Panc1 (cell line): ENCODE results near the gene ZBTB4. TPM values are rescaled to one million over a fixed set of nuclear protein-coding genes. Genes with fewer than 3 reads are reported as not detected.

ENCODE experiments used
- ATAC-seq: fragments of 200-7000 bp; cut with Tn5 transposase; 2 replicates; pipeline ENCODE4 v1.9.1; 2020; ENCODE audit warnings: mild to moderate bottlenecking, moderate library complexity
- BruUV-seq: library from RNA; stranded (reverse); fragments of 400-500 nt; replicated peaks from 2 replicates; lab custom pipeline; 2021; lab: Mats Ljungman, UMichigan
- CTCF ChIA-PET: fragments of 300-600 bp; sonication (Branson Sonifier 250); formaldehyde crosslinking; loops from one replicate; lab custom pipeline; 2022; ENCODE audit warnings: antibody characterized with exemption; lab: Charles Lee
- POLR2A ChIA-PET: fragments of 300-600 bp; sonication (Branson Sonifier 250); formaldehyde crosslinking; loops from one replicate; lab custom pipeline; 2022; ENCODE audit warnings: antibody characterized with exemption; lab: Charles Lee
- DNase-seq: peaks from one replicate; pipeline ENCODE4 v3.0.0-alpha.2; 2010; ENCODE audit warnings: low read depth, low spot score
- H3K27ac ChIP-seq: 2 replicates; pipeline ENCODE4 v1.5.1; 2011; ENCODE audit warnings: mild to moderate bottlenecking, low read length, inconsistent platforms
- H3K27me3 ChIP-seq: fragments of 200-500 bp; sonication (Bioruptor generic); 2 replicates; pipeline ENCODE4 v1.6.0; 2014; ENCODE audit warnings: low read length, inconsistent platforms; ENCODE audit not compliant: control insufficient read depth, insufficient read depth
- H3K36me3 ChIP-seq: fragments of 200-500 bp; sonication (Bioruptor generic); 2 replicates; pipeline ENCODE4 v1.5.1; 2014; ENCODE audit warnings: inconsistent platforms, mild to moderate bottlenecking, low read length, moderate library complexity; ENCODE audit not compliant: control insufficient read depth, insufficient read depth
- H3K4me1 ChIP-seq: 2 replicates; pipeline ENCODE4 v1.5.1; 2011; ENCODE audit warnings: inconsistent platforms, mild to moderate bottlenecking, low read length, moderate library complexity; ENCODE audit not compliant: control insufficient read depth, insufficient read depth
- H3K4me3 ChIP-seq, 2 experiments: 2 replicates each; pipeline ENCODE4 v1.5.1; 2011 to 2012; ENCODE audit warnings: low read depth in 2 of 2, low read length in 2 of 2, mild to moderate bottlenecking in 2 of 2, inconsistent platforms in 1 of 2, moderate library complexity in 1 of 2
- H3K9me3 ChIP-seq: fragments of 200-500 bp; sonication (Bioruptor generic); 2 replicates; pipeline ENCODE4 v1.5.1; 2014; ENCODE audit warnings: low read depth, mild to moderate bottlenecking, inconsistent platforms, low read length, moderate library complexity; ENCODE audit not compliant: control insufficient read depth, insufficient read depth
- POLR2AphosphoS5 ChIP-seq: IDR thresholded peaks from 2 replicates; pipeline ENCODE4 v1.6.1; 2012; ENCODE audit warnings: mild to moderate bottlenecking, low read depth, low read length, moderate library complexity
- SIN3A ChIP-seq: IDR thresholded peaks from 2 replicates; pipeline ENCODE4 v1.6.1; 2012; ENCODE audit warnings: low read depth, mild to moderate bottlenecking, low read length, moderate library complexity, borderline replicate concordance; ENCODE audit not compliant: insufficient read depth
- TCF7L2 ChIP-seq: IDR thresholded peaks from 2 replicates; pipeline ENCODE4 v1.6.1; 2011; ENCODE audit warnings: mild to moderate bottlenecking, low read depth, low read length, inconsistent platforms
- in situ Hi-C: cut with HindIII; loops from 2 replicates; pipeline ENCODE4 v1.10.0; 2016; ENCODE audit warnings: low sequenced_read_pairs, low pct_unique_long_range_greater_than_20kb
- intact Hi-C: fragments of 100-400 bp; cut with micrococcal nuclease; formaldehyde crosslinking; loops from one replicate; pipeline ENCODE4 v1.10.0; 2022; ENCODE audit not compliant: unreplicated experiment
- total RNA-seq: library from RNA; stranded (reverse); gene quantifications from one replicate; pipeline ENCODE4 v1.2.1, GENCODE V29; 2021; ENCODE audit not compliant: unreplicated experiment
- TF ChIP-seq, protein P1 (sequence below): fragments of 450-650 bp; IDR thresholded peaks from 2 replicates; pipeline ENCODE4 v1.5.1; 2017; ENCODE audit warnings: mild to moderate bottlenecking
- TF ChIP-seq, protein P2 (sequence below), 2 experiments: IDR thresholded peaks; 2 replicates each; pipeline ENCODE4 v1.6.1; 2011 to 2012; ENCODE audit warnings: low read depth in 2 of 2, control low read depth in 1 of 2, low read length in 1 of 2, mild to moderate bottlenecking in 1 of 2, moderate library complexity in 1 of 2; ENCODE audit not compliant: insufficient read depth in 1 of 2

Gene ZBTB4
- total RNA-seq, 1 experiment from 2014 or later, result 24.9 TPM

DNA sequence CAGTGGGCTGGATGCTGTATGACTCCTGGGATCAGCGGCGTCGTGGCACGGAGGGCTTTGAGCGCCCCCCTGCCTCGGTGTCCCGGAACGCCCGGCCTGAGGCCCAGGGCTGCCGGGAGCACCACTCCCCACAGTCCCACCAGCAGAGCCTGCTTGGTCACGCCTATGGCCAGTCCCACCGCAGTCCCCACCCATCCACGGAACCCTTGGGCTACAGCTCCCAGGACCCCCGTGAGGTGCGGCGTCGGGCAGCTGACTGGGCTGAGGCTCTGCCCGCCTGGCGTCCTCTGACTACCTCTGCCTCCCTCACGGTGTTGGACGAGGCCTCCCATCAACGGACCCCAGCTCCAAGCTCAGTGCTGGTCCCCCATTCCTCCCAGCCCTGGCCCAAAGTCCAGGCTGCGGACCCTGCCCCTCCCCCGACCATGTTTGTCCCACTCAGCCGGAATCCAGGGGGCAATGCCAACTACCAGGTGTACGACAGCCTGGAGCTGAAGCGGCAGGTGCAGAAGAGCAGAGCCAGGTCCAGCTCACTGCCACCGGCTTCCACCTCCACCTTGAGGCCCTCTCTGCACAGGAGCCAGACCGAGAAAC, 52.4 kb downstream of the ZBTB4 start:
- in situ Hi-C loops (no loop called here), intact Hi-C loops (no loop called here)
- Histone ChIP-seq H3K36me3 (no peaks in the 10 kb centered on the region), H3K27me3 (no peaks in the 10 kb centered on the region), H3K4me1 (no peaks in the 10 kb centered on the region), H3K27ac (no peak overlapping the region), H3K4me3 (no peak overlapping the region), H3K9me3 (no peaks in the 10 kb centered on the region)
- ChIA-PET CTCF (no interaction called here), POLR2A (no interaction called here)
- BruUV-seq, result no TSS peak
- ATAC-seq (no peak), DNase-seq (no peak)
- TF ChIP-seq POLR2AphosphoS5, result no peak
- TF ChIP-seq, protein P1, sequence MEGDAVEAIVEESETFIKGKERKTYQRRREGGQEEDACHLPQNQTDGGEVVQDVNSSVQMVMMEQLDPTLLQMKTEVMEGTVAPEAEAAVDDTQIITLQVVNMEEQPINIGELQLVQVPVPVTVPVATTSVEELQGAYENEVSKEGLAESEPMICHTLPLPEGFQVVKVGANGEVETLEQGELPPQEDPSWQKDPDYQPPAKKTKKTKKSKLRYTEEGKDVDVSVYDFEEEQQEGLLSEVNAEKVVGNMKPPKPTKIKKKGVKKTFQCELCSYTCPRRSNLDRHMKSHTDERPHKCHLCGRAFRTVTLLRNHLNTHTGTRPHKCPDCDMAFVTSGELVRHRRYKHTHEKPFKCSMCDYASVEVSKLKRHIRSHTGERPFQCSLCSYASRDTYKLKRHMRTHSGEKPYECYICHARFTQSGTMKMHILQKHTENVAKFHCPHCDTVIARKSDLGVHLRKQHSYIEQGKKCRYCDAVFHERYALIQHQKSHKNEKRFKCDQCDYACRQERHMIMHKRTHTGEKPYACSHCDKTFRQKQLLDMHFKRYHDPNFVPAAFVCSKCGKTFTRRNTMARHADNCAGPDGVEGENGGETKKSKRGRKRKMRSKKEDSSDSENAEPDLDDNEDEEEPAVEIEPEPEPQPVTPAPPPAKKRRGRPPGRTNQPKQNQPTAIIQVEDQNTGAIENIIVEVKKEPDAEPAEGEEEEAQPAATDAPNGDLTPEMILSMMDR, result no peak
- TF ChIP-seq SIN3A, result no peak
- no peak for TF ChIP-seq TCF7L2
- TF ChIP-seq, protein P2, sequence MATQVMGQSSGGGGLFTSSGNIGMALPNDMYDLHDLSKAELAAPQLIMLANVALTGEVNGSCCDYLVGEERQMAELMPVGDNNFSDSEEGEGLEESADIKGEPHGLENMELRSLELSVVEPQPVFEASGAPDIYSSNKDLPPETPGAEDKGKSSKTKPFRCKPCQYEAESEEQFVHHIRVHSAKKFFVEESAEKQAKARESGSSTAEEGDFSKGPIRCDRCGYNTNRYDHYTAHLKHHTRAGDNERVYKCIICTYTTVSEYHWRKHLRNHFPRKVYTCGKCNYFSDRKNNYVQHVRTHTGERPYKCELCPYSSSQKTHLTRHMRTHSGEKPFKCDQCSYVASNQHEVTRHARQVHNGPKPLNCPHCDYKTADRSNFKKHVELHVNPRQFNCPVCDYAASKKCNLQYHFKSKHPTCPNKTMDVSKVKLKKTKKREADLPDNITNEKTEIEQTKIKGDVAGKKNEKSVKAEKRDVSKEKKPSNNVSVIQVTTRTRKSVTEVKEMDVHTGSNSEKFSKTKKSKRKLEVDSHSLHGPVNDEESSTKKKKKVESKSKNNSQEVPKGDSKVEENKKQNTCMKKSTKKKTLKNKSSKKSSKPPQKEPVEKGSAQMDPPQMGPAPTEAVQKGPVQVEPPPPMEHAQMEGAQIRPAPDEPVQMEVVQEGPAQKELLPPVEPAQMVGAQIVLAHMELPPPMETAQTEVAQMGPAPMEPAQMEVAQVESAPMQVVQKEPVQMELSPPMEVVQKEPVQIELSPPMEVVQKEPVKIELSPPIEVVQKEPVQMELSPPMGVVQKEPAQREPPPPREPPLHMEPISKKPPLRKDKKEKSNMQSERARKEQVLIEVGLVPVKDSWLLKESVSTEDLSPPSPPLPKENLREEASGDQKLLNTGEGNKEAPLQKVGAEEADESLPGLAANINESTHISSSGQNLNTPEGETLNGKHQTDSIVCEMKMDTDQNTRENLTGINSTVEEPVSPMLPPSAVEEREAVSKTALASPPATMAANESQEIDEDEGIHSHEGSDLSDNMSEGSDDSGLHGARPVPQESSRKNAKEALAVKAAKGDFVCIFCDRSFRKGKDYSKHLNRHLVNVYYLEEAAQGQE (IDR thresholded peaks at IDR 0.05; ENCODE audit: insufficient read depth in 1 of 2, low read depth in 2 of 2, low read length in 1 of 2), result no peak

DNA sequence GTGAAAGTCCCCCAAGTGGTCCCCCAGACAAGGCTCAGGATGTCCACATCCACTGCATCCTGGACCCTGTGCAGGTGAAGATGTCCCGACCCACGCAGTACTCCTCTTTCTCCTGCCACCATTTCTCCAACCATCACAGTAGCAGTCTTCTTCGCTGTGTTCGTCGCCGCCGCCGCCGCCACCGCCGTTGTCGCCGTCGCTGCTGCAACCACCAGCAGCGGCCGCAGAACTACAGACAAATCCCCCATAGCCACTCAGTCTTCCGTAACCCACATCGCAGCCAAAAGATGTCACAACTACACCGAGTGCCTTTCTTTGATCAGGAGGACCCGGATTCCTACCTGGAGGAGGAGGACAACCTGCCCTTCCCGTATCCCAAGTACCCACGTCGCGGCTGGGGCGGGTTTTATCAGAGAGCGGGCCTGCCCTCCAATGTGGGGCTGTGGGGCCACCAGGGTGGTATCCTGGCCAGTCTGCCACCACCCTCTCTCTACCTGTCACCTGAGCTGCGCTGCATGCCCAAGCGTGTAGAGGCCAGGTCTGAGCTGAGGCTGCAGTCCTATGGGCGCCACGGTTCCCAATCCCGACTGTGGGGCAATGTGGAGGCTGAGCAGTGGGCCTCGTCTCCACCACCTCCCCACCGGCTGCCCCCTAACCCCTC, 53.1 kb downstream of the ZBTB4 start:
- Histone ChIP-seq H3K9me3 (no peaks in the 10 kb centered on the region), H3K27ac (no peak overlapping the region), H3K36me3 (no peaks in the 10 kb centered on the region), H3K27me3 (no peaks in the 10 kb centered on the region), H3K4me3 (no peak overlapping the region), H3K4me1 (no peaks in the 10 kb centered on the region)
- TF ChIP-seq, protein P1, result no peak
- TF ChIP-seq, protein P2 (IDR thresholded peaks at IDR 0.05; ENCODE audit: insufficient read depth in 1 of 2, low read depth in 2 of 2, low read length in 1 of 2), result no peak
- TF ChIP-seq TCF7L2, result no peak
- no peak for TF ChIP-seq POLR2AphosphoS5
- intact Hi-C loops, result no loop called here
- no peak for ATAC-seq
- in situ Hi-C loops, result no loop called here
- CTCF ChIA-PET, result no interaction called here
- POLR2A ChIA-PET, result no interaction called here
- no peak for DNase-seq
- BruUV-seq, result no TSS peak
